Measurements from ENCODE around the gene TMEM255B. TPM values are rescaled to one million over a fixed set of nuclear protein-coding genes. Genes with fewer than 3 reads are reported as not detected.

The TMEM255B gene
- total RNA-seq, 2 donors from 2014 or later: 3.0 to 4.2 TPM

DNA sequence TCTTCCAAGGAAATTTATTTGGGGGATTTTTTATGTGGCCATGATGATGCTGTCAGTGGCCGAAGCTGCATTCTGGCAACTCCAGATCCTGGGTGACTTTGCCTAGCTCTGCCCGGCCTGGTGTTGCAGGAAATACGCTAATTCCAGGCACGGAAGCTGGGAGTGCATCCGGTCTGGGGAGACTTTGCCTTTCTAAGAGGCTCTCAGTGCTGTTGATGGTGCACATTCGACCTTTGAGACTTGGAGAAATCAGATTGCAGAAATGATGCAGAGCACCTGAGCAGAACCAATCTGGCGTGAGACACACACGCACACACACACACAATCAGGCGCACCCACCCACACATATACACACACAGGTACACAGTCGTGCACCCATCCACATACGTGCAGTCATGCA lies 5.9 kb upstream of the TMEM255B start:
- DNase-seq: no peak
- Histone ChIP-seq H3K4me1 (no peaks in the 10 kb centered on the region), H3K9me3 (no peaks in the 10 kb centered on the region), H3K4me3 (no peak overlapping the region), H3K9ac (ENCODE audit: low read depth in 2 of 2, low read length in 2 of 2) (no peak overlapping the region), H3K27ac (no peak overlapping the region), H3K27me3 (no peaks in the 10 kb centered on the region), H3K36me3 (no peaks in the 10 kb centered on the region)
- TF ChIP-seq, protein P1, sequence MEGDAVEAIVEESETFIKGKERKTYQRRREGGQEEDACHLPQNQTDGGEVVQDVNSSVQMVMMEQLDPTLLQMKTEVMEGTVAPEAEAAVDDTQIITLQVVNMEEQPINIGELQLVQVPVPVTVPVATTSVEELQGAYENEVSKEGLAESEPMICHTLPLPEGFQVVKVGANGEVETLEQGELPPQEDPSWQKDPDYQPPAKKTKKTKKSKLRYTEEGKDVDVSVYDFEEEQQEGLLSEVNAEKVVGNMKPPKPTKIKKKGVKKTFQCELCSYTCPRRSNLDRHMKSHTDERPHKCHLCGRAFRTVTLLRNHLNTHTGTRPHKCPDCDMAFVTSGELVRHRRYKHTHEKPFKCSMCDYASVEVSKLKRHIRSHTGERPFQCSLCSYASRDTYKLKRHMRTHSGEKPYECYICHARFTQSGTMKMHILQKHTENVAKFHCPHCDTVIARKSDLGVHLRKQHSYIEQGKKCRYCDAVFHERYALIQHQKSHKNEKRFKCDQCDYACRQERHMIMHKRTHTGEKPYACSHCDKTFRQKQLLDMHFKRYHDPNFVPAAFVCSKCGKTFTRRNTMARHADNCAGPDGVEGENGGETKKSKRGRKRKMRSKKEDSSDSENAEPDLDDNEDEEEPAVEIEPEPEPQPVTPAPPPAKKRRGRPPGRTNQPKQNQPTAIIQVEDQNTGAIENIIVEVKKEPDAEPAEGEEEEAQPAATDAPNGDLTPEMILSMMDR (IDR thresholded peaks at IDR 0.05): no peak
- intact Hi-C loops (cut with DNase I): no loop called here

DNA sequence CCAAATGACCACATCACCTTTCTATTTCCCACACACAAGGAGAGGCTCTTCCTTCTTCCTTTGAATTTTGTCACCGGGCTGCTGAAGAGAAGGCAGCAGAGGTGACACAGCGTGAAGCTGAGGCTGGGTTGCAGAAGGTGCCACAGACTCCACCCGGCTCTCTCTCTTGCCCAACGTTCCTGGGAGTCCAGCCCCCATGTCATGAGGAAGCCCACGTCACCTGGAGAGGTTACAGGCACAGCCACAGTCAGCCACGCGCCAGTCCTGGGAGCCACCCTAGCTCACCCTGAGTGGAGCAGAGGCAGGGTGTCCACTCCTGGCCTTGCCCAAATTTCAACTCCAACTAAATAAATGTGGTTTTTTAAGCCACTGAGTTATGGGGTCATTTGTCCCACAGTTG lies 4.8 kb upstream of the TMEM255B start:
- H3K4me1 ChIP-seq: no peaks in the 10 kb centered on the region
- DNase-seq: no peak
- TF ChIP-seq, protein P1 (IDR thresholded peaks at IDR 0.05): no peak
- H3K36me3 ChIP-seq: no peaks in the 10 kb centered on the region
- H3K27ac ChIP-seq: no peak overlapping the region
- no peaks in the 10 kb centered on the region for H3K9me3 ChIP-seq
- no peak overlapping the region for H3K9ac ChIP-seq (ENCODE audit: low read depth in 2 of 2, low read length in 2 of 2)
- no peak overlapping the region for H3K4me3 ChIP-seq
- intact Hi-C loops (cut with DNase I): no loop called here
- no peaks in the 10 kb centered on the region for H3K27me3 ChIP-seq

DNA sequence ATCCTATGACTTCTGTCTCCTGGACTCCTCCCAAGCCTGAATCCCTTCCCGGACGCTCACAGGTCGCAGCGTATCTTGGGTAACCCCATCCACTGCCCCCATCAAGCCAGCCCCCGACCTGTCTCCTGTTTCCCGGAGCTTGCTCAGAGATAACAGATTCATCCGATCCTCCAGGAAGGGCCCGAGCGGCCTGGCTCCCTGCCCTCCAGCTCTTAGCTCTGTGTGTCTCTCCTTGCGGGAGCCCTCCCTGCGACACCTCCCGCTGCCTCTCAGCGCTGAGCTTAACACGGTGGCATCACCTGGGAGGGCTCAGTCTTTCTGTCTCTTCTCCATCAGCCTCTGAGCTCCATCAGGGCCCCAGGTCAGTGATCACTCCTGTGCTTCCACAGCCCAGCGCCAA lies 4.3 kb upstream of the TMEM255B start:
- H3K36me3 ChIP-seq: no peaks in the 10 kb centered on the region
- DNase-seq: no peak
- TF ChIP-seq, protein P1 (IDR thresholded peaks at IDR 0.05): no peak
- H3K9me3 ChIP-seq: no peaks in the 10 kb centered on the region
- H3K27ac ChIP-seq: no peak overlapping the region
- peaks cover 2% of the 10 kb centered on the region for H3K27me3 ChIP-seq
- H3K9ac ChIP-seq (ENCODE audit: low read depth in 2 of 2, low read length in 2 of 2): no peak overlapping the region
- H3K4me1 ChIP-seq: no peaks in the 10 kb centered on the region
- H3K4me3 ChIP-seq: no peak overlapping the region
- intact Hi-C loops (cut with DNase I): no loop called here

DNA sequence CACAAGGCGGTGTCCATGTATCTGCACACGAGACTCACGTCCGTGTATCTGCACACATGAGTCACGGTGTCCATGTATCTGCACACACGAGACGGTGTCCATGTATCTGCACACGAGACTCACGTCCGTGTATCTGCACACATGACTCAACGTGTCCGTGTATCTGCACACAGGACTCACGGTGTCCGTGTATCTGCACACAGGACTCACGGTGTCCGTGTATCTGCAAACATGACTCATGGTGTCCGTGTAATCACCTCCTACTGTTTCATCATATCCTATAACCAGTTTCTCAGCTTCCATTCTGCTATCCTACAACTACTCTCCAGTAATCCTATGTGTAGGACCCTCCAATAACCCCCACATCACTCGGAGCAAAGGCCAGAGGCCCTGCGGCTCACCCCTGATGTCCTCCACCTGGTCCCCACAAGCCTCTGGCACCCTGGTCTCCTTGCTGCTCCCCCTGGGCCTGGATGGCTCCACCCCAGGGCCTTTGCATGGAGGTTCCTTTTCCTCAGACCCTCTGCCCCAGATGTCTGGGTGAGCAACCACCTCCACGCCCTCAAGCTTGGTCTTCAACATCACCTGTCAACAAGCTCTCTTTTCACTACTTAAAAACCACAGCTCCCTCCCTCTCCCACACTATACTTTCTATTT lies 2.5 kb upstream of the TMEM255B start:
- no peak overlapping the region for H3K9ac ChIP-seq (ENCODE audit: low read depth in 2 of 2, low read length in 2 of 2)
- no peak overlapping the region for H3K27ac ChIP-seq
- intact Hi-C loops (cut with DNase I): no loop called here
- DNase-seq: no peak
- TF ChIP-seq, protein P1 (IDR thresholded peaks at IDR 0.05): no peak
- H3K4me3 ChIP-seq: no peak overlapping the region
- H3K27me3 ChIP-seq: peaks cover 8% of the 10 kb centered on the region
- H3K36me3 ChIP-seq: no peaks in the 10 kb centered on the region
- peaks cover 4% of the 10 kb centered on the region for H3K4me1 ChIP-seq
- H3K9me3 ChIP-seq: no peaks in the 10 kb centered on the region

DNA sequence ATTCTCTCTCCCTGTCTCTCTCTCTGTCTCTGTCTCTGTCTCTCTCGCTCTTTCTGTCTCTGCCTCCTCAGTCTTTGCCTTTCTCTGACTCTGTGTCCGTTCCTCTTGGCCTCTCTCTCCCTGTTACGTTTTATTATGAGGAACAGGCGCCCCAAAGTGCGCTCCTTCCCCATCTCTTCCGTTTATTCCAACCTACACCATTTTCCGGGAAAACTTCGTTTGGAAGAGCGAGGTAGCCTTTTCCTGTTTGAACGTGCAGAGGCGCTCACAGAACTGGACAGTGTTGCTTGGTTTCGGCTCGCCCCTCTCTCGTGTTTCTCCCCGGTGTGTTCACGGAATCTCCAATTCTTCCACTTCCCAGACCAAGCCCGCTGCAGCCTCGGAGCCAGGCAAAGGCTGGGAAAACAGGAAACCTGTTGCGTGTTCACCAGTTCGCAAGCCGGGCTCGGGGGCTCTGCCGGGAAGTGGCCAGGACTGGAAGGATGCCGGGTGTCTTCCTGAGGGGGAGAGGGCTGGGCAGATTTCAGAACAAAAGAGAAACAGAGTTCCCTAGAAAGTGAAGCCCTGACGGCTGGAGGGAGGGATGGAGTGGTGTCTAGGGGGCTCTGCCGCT lies 605 bp downstream of the TMEM255B start:
- intact Hi-C loops (cut with DNase I): no loop called here
- H3K9ac ChIP-seq (ENCODE audit: low read depth in 2 of 2, low read length in 2 of 2): peak overlapping the region; percentile 43 to 62
- peak overlapping the region; percentile 67 for H3K4me3 ChIP-seq
- H3K27ac ChIP-seq: no peak overlapping the region
- no peaks in the 10 kb centered on the region for H3K9me3 ChIP-seq
- H3K4me1 ChIP-seq: peaks cover 4% of the 10 kb centered on the region
- H3K27me3 ChIP-seq: peaks cover 8% of the 10 kb centered on the region
- TF ChIP-seq, protein P1 (IDR thresholded peaks at IDR 0.05): no peak
- no peak for DNase-seq
- no peaks in the 10 kb centered on the region for H3K36me3 ChIP-seq
